ENCODE results near the gene DCTPP1. TPM values are rescaled to one million over a fixed set of nuclear protein-coding genes. Genes with fewer than 3 reads are reported as not detected.

Gene DCTPP1
- polyA plus RNA-seq, 3 donors: 10.5 to 45.5 (median 32.2) TPM

- Histone ChIP-seq H3K27ac (ENCODE audit: low read depth in 1 of 2, low read length in 2 of 2) (no peak overlapping the region), H3K9me3 (replicated peaks in 1 of 2; ENCODE audit: control insufficient read depth in 1 of 2, insufficient read depth in 1 of 2, low read length in 2 of 2) (no peaks in the 10 kb centered on the region), H3K4me3 (replicated peaks in 1 of 3; ENCODE audit: low read depth in 2 of 3, low read length in 3 of 3) (peak overlapping the region; percentile 42 to 80 (median 46)), H3K36me3 (replicated peaks in 1 of 2; ENCODE audit: control insufficient read depth in 1 of 2, insufficient read depth in 2 of 2, low read length in 2 of 2) (no peaks in the 10 kb centered on the region), H3K27me3 (ENCODE audit: control insufficient read depth in 2 of 2, insufficient read depth in 2 of 2, low read length in 2 of 2) (no peaks in the 10 kb centered on the region), H3K79me2 (ENCODE audit: insufficient read depth, low read length) (no peaks in the 10 kb centered on the region), H3K4me2 (replicated peaks; ENCODE audit: extremely low read depth, low read length, poor library complexity, severe bottlenecking) (peak overlapping the region; percentile 79), H2AFZ (ENCODE audit: insufficient read depth, low read depth, low read length, poor library complexity, severe bottlenecking) (peak overlapping the region; percentile 90), H3K4me1 (ENCODE audit: control insufficient read depth in 1 of 2, insufficient read depth in 2 of 2, low read length in 2 of 2) (peaks cover 21 to 30% of the 10 kb centered on the region in 2 donors), H4K20me1 (ENCODE audit: insufficient read depth, low read length) (no peaks in the 10 kb centered on the region), H3K9ac (ENCODE audit: insufficient read depth, low read length, poor library complexity, severe bottlenecking) (peak overlapping the region; percentile 62)
- H3K27me3 Mint-ChIP-seq (ENCODE audit: low read depth in 3 of 3): peaks cover 7 to 30% (median 12%) of the 10 kb centered on the region in 3 donors
- no peaks in the 10 kb centered on the region for H3K9me3 Mint-ChIP-seq
- no peak for TF ChIP-seq CTCF (IDR thresholded peaks at IDR 0.05)
- no peak for DNase-seq
- intact Hi-C loops (cut with micrococcal nuclease): loop anchor here in 1 of 2 donors (2.0 kb wide), 1 partner anchor 15 kb away; no protein-coding TSS in a partner anchor
- peaks cover 5 to 13% of the 10 kb centered on the region in 2 donors for H3K36me3 Mint-ChIP-seq
- peaks cover 32% of the 10 kb centered on the region for H3K4me1 Mint-ChIP-seq
- H3K27ac Mint-ChIP-seq: peak overlapping the region in 2 of 7 donors; percentile 31 to 33
- WGBS (ENCODE audit: insufficient coverage): 8% methylated on average over 8 of the region's 13 CpGs
- H3K4me3 Mint-ChIP-seq: peak overlapping the region; percentile 84 to 90
These were observed 33.7 kb downstream of the DCTPP1 start for GRCh38 chr16:30395992-30396585.

- peak; percentile 73 for TF ChIP-seq CTCF (IDR thresholded peaks at IDR 0.05)
- Histone ChIP-seq H3K4me2 (replicated peaks; ENCODE audit: extremely low read depth, low read length, poor library complexity, severe bottlenecking) (peak within 1 kb of the TSS; percentile 79), H3K4me3 (replicated peaks in 1 of 3; ENCODE audit: low read depth in 2 of 3, low read length in 3 of 3) (peak within 1 kb of the TSS; percentile 42 to 80 (median 46)), H3K27ac (ENCODE audit: low read depth in 1 of 2, low read length in 2 of 2) (no peak within 1 kb of the TSS), H3K36me3 (replicated peaks in 1 of 2; ENCODE audit: control insufficient read depth in 1 of 2, insufficient read depth in 2 of 2, low read length in 2 of 2) (no peaks in the 10 kb centered on the region), H3K9me3 (replicated peaks in 1 of 2; ENCODE audit: control insufficient read depth in 1 of 2, insufficient read depth in 1 of 2, low read length in 2 of 2) (no peaks in the 10 kb centered on the region), H3K27me3 (ENCODE audit: control insufficient read depth in 2 of 2, insufficient read depth in 2 of 2, low read length in 2 of 2) (no peaks in the 10 kb centered on the region), H4K20me1 (ENCODE audit: insufficient read depth, low read length) (no peaks in the 10 kb centered on the region), H3K4me1 (ENCODE audit: control insufficient read depth in 1 of 2, insufficient read depth in 2 of 2, low read length in 2 of 2) (peaks cover 15 to 23% of the 10 kb centered on the region in 2 donors), H3K79me2 (ENCODE audit: insufficient read depth, low read length) (no peaks in the 10 kb centered on the region), H2AFZ (ENCODE audit: insufficient read depth, low read depth, low read length, poor library complexity, severe bottlenecking) (peak within 1 kb of the TSS; percentile 90), H3K9ac (ENCODE audit: insufficient read depth, low read length, poor library complexity, severe bottlenecking) (peak within 1 kb of the TSS; percentile 62)
- Mint-ChIP-seq H3K36me3 (peaks cover 5 to 13% of the 10 kb centered on the region in 2 donors), H3K4me1 (peaks cover 28% of the 10 kb centered on the region), H3K9me3 (no peaks in the 10 kb centered on the region), H3K27ac (peak within 1 kb of the TSS in 3 of 7 donors; percentile 20 to 68 (median 33)), H3K27me3 (ENCODE audit: low read depth in 3 of 3) (peaks cover 7 to 34% (median 12%) of the 10 kb centered on the region in 3 donors), H3K4me3 (peak within 1 kb of the TSS; percentile 84 to 91)
- peak; percentile 46 to 51 (median 48) for DNase-seq
- whole genome bisulfite sequencing (ENCODE audit: insufficient coverage): under 1% methylated on average over 91 of the region's 103 CpGs
- intact Hi-C loops (cut with micrococcal nuclease): loop anchor here in 1 of 2 donors (2.0 kb wide), 1 partner anchor 15 kb away; no protein-coding TSS in a partner anchor
These were observed 34.5 kb downstream of the DCTPP1 start, which contains the start of gene ZNF48 for GRCh38 chr16:30395155-30395991. Gene ZNF48, plus strand, starts transcription at chr16:30395420. Its CDS starts 375 bp downstream, at chr16:30395795.
